Urinary bladder (tissue), 4 donors: ENCODE data around the gene PCNX3. TPM values are rescaled to one million over a fixed set of nuclear protein-coding genes. Genes with fewer than 3 reads are reported as not detected.

ENCODE experiments used
- DNase-seq: peaks from one replicate; pipeline ENCODE4 v3.0.0-alpha.2; 2015; ENCODE audit errors: extremely low spot score
- H3K27ac ChIP-seq: one replicate; pipeline ENCODE4 v1.5.1; 2013; ENCODE audit warnings: low read depth, mild to moderate bottlenecking, moderate library complexity
- H3K36me3 ChIP-seq: one replicate; pipeline ENCODE4 v1.6.1; 2013; ENCODE audit warnings: mild to moderate bottlenecking, moderate library complexity; ENCODE audit not compliant: insufficient read depth
- H3K4me1 ChIP-seq: one replicate; pipeline ENCODE4 v1.6.1; 2013; ENCODE audit warnings: mild to moderate bottlenecking, moderate library complexity; ENCODE audit not compliant: insufficient read depth
- H3K4me3 ChIP-seq: one replicate; pipeline ENCODE4 v1.5.1; 2013; ENCODE audit warnings: low read depth, low read length
- WGBS: extraction: QIAGEN DNeasy Blood & Tissue Kit; methylation state at CpG from one replicate; pipeline ENCODE4 v1.1.7; 2013; 5-methylcytosine and 5-hydroxymethylcytosine counted together
- polyA plus RNA-seq: library from polyadenylated mRNA; stranded (reverse); fragments of 200-250 nt; gene quantifications from one replicate; pipeline ENCODE4 v1.2.3, GENCODE V29; 2013
- total RNA-seq: library from RNA; depleted of rRNA; stranded (reverse); fragments of >200 nt; gene quantifications from one replicate; pipeline ENCODE4 v1.2.3, GENCODE V29; 2014
- donor health status: healthy with polysubstance abuse.
- donor health status: healthy.

The PCNX3 gene
- total and polyA plus RNA-seq, 2 donors, result 8.3 to 25.3 TPM

GRCh38 chr11:65586247-65586630, 29.3 kb upstream of the PCNX3 start:
- Histone ChIP-seq H3K27ac (no peak overlapping the region), H3K4me1 (no peaks in the 10 kb centered on the region), H3K4me3 (no peak overlapping the region), H3K36me3 (no peaks in the 10 kb centered on the region)
- no peak for DNase-seq
- WGBS, result 74% methylated on average over 4 of the region's 4 CpGs

GRCh38 chr11:65586676-65587075, 28.9 kb upstream of the PCNX3 start:
- 56% methylated on average over 2 of the region's 2 CpGs for WGBS
- Histone ChIP-seq H3K4me3 (no peak overlapping the region), H3K36me3 (no peaks in the 10 kb centered on the region), H3K4me1 (no peaks in the 10 kb centered on the region), H3K27ac (no peak overlapping the region)
- DNase-seq, result no peak

- WGBS, result 55% methylated on average over 13 of the region's 13 CpGs
- Histone ChIP-seq H3K4me3 (no peak overlapping the region), H3K27ac (no peak overlapping the region), H3K36me3 (no peaks in the 10 kb centered on the region), H3K4me1 (no peaks in the 10 kb centered on the region)
- no peak for DNase-seq
These were observed 27.1 kb upstream of the PCNX3 start for GRCh38 chr11:65588199-65589054.

- Histone ChIP-seq H3K27ac (no peak overlapping the region), H3K36me3 (no peaks in the 10 kb centered on the region), H3K4me1 (no peaks in the 10 kb centered on the region), H3K4me3 (no peak overlapping the region)
- DNase-seq, result no peak
- 62% methylated on average over 9 of the region's 9 CpGs for WGBS
These were observed 25.9 kb upstream of the PCNX3 start for GRCh38 chr11:65589444-65590239.

GRCh38 chr11:65590240-65590738, 25.3 kb upstream of the PCNX3 start:
- no peaks in the 10 kb centered on the region for H3K4me1 ChIP-seq

GRCh38 chr11:65591939-65592857, 23.4 kb upstream of the PCNX3 start:
- Histone ChIP-seq H3K4me1 (peaks cover 1% of the 10 kb centered on the region), H3K36me3 (no peaks in the 10 kb centered on the region), H3K4me3 (no peak overlapping the region), H3K27ac (peak overlapping the region; percentile 54)
- no peak for DNase-seq
- 53% methylated on average over 106 of the region's 106 CpGs for WGBS

More at GRCh38 chr11:65590240-65590738, 25.3 kb upstream of the PCNX3 start:
- Histone ChIP-seq H3K27ac (no peak overlapping the region), H3K36me3 (no peaks in the 10 kb centered on the region), H3K4me3 (no peak overlapping the region)
- no peak for DNase-seq
- 48% methylated on average over 8 of the region's 8 CpGs for WGBS

- DNase-seq, result no peak
- peaks cover 3% of the 10 kb centered on the region for H3K36me3 ChIP-seq
- H3K27ac ChIP-seq, result peak overlapping the region; percentile 54
- peaks cover 1% of the 10 kb centered on the region for H3K4me1 ChIP-seq
- H3K4me3 ChIP-seq, result no peak overlapping the region
- 77% methylated on average over 22 of the region's 22 CpGs for WGBS
These were observed 22.6 kb upstream of the PCNX3 start for GRCh38 chr11:65592858-65593517.

GRCh38 chr11:65593518-65594414, 21.8 kb upstream of the PCNX3 start:
- no peak overlapping the region for H3K27ac ChIP-seq
- no peak for DNase-seq
- H3K36me3 ChIP-seq, result peaks cover 7% of the 10 kb centered on the region
- H3K4me3 ChIP-seq, result no peak overlapping the region
- H3K4me1 ChIP-seq, result peaks cover 1% of the 10 kb centered on the region
- WGBS, result 75% methylated on average over 26 of the region's 26 CpGs

GRCh38 chr11:65595131-65595530, 20.4 kb upstream of the PCNX3 start:
- 68% methylated on average over 3 of the region's 3 CpGs for WGBS
- no peak overlapping the region for H3K4me3 ChIP-seq
- H3K27ac ChIP-seq, result no peak overlapping the region
- H3K4me1 ChIP-seq, result peaks cover 1% of the 10 kb centered on the region
- H3K36me3 ChIP-seq, result peaks cover 7% of the 10 kb centered on the region
- DNase-seq, result no peak

GRCh38 chr11:65595543-65596281, 19.9 kb upstream of the PCNX3 start, which contains the start of gene KCNK7:
Gene KCNK7, minus strand, starts transcription at chr11:65595800. Its CDS starts 28 bp downstream, at chr11:65595772.
- 65% methylated on average over 12 of the region's 12 CpGs for WGBS

GRCh38 chr11:65596520-65596919, 19.1 kb upstream of the PCNX3 start:
- H3K4me3 ChIP-seq, result no peak overlapping the region
- peaks cover 7% of the 10 kb centered on the region for H3K36me3 ChIP-seq
- peaks cover 1% of the 10 kb centered on the region for H3K4me1 ChIP-seq
- no peak for DNase-seq
- no peak overlapping the region for H3K27ac ChIP-seq
- 77% methylated on average over 6 of the region's 6 CpGs for WGBS

More at GRCh38 chr11:65595543-65596281, 19.9 kb upstream of the PCNX3 start, which contains the start of gene KCNK7:
- Histone ChIP-seq H3K4me1 (peaks cover 1% of the 10 kb centered on the region), H3K27ac (no peak within 1 kb of the TSS), H3K36me3 (peaks cover 7% of the 10 kb centered on the region), H3K4me3 (no peak within 1 kb of the TSS)
- DNase-seq, result no peak
